DMS79 treated with DMSO at 0.1 percent for 48 hours (cell line): ENCODE results near the gene GPR15LG.

Experiments used
- DNase-seq: peaks from one replicate; lab custom pipeline; 2025; lab: John Stamatoyannopoulos, UW

GPR15LG gene

DNA sequence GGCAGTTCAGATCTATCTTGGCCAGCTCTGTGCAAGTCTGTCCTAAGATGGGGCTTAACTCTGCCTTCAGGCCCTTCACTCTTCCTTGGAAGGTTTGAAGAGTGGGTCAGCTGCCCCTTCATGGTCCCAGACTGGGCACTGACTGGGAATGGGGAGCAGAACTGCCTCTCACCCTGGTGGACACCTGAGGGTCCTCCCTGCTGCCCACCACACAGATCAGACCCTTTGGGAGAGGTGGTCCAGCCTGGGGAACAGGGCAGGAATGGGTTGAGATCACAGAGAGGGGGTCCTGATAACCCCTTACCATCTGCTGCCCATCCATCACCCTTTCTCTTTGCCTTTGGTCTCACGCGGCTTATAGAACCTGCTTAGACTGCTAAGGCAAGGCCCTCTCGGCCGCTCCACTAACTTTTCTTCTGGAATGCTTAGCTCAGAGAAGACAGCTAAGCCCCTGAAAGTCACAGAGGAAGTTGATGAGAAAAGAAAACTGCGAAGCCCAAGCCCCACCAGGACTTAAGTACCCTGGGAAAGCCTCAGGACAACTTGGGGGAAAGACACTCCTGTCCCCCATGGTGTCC lies 20.3 kb downstream of the GPR15LG start:
- DNase-seq, result no peak

DNA sequence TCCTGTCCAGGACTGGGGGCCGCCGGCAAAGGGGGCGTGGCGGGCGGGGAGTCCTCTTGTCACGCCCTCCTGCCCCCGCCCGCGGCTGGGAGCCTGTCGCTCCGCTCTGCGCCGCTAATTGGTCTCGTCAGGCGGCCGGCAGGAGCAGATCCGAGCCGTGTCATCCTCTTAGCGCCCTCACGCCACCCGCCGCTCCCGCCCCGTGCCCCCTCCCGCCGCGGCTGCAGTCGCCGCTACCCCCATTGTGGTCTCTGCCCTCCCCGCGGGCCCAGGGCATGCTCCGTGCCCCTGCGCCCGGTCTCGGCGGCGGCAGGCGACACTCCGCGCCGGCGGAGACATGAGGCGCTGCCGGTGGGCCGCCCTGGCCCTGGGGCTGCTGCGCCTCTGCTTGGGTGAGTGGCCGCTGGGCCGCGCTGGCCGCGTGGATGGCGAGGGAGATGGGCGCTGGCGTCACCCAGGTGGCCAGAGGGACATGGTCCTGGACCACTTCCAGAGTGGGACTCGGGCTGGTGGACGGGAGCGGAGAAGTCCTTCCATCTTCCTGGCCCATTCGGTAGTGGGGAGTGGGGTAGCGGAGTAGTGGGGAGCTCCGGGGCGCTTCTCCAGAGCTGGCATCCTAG lies 20.9 kb downstream of the GPR15LG start, which contains the start of gene CDHR1:
Gene CDHR1 (plus strand): TSS at position 114 of the 620 bp plus-strand sequence. CDS start 224 bp downstream, at position 338.
- peak; percentile 7 for DNase-seq

DNA sequence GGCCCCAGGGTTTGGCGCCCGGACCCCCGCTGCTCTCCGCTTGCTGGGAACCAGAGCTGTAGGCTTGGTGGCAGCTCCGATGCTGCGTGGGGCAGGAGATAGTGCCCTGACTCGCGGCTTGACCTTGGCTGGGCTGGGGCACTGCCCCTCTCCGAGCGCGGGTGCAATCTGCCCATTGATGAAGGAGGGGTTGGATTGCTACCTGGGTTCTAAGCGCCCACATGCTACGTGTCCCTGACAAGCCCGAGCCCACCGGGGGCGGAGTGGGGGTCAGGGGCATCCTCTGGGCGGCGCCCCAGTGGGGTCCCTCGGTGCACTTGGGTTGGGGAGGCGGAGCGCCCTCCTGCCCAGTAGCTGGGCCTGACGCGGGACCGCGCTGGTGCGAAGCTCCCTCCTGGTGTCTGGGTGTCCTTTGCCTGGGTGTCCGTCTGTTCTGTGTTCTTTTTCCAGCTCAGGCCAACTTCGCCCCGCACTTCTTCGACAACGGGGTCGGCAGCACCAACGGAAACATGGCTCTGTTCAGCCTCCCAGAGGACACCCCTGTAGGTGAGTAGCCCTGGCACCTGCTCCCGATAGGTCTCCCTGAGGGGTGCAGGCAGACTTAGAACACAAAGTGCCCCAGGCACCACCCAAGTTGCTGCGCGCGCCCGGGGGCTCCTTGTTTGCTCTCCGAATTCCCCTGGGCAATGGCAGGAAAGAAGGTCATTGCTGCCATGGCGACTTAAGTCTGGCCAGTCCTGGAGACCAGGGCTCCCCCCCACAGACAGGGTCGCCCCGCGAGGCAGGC lies 21.6 kb downstream of the GPR15LG start:
- no peak for DNase-seq

DNA sequence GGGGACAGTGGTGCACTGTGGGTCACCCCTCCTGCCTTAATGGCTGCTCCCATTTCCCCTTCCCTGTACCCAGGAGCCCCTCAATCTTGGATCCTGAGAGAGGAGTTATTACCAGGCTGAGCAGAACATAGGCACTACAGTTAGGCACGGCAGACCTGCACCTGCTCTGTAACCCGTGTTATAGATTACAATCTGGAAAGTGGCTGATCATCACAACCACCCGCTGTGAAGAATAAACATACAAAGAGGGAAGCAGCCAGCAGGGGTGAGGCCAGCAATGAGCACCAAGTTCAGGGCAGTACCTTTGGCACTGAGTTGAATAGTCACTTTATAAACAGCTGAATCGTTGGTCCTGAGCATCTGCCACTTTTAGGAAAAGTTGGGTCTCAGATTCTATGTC lies 22.5 kb downstream of the GPR15LG start:
- DNase-seq, result peak; percentile 64

DNA sequence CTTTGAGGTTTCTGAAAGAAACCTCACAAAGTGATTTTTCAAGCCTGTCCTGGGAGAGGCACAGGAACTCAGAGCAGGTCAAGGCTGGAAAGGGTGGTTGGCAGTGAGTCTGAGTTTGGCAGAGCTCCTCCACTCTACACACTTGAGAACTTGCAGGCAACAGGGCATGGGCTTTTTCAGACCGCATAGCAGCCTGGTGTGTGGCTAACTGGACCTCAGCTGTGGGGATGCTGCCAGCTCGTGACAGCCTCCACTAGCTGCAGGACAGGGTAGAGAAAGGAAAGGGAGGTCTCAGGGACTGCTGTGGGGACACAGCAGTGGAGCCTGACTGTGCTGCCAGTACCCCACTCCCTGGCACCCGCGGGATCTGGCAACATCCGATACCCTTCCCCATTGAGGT lies 23.3 kb downstream of the GPR15LG start:
- DNase-seq, result peak; percentile 42

DNA sequence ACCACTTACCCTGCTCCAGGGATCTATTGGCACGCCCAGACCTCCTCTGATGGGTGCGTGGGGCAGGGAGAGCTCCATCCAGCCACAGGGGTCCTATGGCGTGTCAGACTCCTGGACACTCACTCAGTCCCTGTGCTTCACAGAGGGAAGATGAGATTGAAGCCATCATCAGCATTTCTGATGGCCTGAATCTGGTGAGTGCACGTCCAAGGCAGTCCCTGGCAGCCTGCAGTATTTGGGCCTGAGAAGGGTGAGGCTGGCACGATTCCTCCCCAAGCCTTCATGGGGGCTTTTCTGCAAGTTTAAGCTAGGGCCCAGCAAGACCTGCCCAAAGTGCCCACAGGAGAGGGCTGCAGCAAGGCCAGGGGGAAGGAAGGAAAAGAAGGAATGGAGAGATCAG lies 24.0 kb downstream of the GPR15LG start:
- DNase-seq, result no peak

DNA sequence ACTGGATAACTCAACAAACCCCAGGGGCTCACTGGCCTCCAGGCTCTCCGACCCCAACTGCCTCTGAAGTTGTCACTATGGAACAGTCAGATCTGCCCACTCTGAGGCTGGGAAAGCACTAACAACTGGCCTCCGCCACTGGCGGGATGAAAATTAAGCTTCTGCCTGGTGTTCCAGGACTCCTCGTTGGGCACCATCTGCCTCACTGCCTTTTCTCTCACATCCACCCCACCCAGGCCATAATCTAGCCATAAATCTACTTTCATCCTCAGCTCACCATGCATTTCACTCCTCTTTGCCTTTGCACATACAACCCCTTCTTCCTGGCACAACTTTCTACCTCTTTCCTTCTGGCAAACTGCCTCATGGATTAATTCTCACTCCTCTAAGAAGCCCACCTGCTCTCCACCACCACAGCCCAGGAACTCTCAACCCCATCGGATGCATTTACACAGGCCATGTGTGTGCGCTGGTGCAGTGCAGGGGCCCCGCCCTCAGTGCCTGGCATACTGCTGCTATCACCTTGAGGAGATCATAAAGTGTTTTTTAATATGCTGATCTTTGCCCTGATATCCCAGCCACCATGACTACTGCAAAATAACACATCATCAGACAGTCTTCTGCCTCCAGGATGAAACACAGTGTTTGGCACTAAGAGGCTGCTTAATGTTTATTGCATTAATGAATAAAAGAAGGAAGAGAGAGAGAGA lies 24.8 kb downstream of the GPR15LG start:
- DNase-seq, result peak; percentile 18

DNA sequence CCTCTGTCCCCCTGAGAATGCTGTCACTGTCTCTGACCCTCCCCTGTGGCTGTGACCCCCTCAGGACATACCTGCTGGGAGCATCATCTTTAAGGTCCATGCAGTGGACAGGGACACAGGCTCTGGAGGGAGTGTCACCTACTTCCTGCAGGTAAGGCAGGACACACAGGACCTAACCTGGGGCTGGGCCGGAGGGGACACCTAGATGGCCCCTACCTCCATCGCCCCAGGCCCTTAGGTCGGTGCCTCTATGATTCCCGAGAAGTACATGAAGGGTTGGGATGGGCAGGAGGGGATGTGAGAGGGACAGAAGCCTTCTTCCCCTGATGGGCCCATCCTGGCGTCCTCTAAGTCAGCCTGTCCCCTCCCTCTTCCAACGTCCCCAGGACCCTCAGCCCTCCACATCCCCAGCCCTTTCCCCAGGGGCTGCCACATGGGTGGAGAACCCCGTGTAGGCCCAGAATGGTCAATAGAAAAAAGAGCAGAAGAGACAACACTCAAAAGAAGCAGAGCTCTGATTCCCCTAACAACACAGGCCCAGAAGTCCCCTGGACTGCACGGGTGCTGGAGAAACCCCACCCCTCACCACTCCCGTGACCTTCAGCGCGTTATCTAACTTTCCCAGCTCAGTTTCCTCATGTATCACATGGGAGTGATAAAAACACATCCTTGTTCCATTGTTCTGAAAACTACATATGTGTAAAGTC lies 27.1 kb downstream of the GPR15LG start:
- no peak for DNase-seq

DNA sequence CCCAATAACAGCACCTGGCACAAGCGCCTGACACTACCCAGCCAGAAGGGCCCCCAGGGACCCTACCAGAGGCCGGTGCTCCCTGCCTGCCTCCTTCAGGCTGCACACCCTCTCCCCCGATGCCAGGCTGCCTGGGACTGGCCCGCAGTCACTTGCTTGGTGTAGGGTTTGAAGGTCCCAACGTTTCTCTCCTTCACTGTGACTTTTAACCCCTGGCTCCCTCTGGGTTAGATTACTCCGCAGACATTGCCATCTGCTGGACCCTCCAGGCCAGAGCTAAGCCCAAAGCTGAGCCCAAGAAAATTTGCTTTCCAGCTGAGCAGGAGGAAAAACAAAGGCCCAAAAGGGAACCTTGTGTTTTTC lies 27.6 kb downstream of the GPR15LG start:
- DNase-seq, result no peak

DNA sequence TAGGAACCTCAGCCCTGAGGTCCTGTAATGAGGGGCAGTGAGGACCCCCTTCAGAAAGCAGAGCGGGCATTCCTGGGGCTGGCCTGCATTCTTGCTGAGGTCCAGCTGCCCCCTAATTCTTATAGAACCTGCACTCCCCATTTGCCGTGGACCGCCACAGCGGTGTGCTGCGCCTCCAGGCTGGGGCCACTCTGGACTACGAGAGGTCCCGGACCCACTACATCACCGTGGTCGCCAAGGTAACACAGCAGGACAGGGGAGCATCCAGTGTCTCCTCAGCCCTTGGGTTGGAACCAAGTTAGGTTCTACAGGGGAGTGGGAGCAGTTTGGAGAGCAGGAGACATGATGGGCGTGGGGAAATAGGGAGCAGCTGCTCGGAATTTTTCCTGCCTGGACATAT lies 28.1 kb downstream of the GPR15LG start:
- no peak for DNase-seq

DNA sequence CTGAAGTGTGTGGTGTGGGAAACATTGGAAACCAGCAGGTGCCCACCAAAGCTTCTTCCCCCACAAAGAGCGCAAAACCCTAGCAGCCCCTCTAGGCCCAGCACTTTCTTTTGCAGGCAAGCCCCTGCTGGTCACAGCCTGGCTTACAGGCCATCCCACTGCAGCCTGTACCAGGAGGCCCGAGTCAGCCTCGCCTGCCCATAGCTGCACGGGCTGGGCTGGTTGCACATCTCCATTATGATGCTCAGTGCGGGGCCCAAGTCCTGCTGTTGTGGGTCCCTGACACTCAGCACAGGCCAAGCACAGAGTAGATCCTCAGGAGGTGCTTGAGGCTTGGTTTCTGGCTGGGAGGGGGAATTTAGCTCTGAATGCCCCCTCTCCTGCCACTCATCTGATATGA lies 28.7 kb downstream of the GPR15LG start:
- DNase-seq, result no peak

DNA sequence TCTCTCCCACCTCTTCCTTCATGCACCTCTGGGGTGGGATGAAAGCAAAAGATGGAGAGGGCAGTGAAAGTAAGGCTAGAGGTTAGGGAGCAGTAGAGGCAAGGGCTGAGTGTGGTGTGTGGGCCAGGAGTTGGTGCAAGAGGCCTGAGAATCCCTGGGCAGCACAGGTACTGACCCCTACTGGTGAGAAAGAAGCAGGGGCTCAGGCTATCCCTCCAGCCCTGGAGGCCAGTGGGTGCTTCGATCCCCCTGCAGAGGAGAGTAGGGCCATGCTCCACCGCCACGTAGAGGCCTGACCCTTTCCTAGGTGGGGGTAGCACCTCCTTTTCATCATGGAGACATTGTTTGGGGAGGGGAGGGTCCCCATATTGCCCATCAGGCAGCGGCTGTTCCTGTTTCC lies 30.5 kb downstream of the GPR15LG start:
- DNase-seq, result no peak

DNA sequence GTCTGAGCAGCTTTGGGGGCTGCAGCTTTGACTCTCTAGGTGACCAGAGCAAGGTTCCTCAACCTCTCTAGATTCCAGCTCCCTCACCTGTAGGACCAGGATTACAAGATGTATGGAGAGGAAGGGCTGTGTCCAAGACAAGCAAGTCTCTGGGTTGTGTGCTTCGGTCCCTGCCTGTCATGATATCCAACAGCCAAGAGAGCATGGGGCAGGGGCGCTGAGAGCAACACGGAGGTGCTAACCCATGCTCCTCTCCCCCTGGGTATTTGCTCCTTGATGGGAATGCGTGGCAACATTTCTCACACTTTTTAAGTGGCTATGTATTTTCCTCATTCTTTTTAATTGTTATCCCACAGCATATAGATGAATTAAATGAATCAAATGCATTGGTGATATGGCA lies 31.0 kb downstream of the GPR15LG start:
- DNase-seq, result no peak

DNA sequence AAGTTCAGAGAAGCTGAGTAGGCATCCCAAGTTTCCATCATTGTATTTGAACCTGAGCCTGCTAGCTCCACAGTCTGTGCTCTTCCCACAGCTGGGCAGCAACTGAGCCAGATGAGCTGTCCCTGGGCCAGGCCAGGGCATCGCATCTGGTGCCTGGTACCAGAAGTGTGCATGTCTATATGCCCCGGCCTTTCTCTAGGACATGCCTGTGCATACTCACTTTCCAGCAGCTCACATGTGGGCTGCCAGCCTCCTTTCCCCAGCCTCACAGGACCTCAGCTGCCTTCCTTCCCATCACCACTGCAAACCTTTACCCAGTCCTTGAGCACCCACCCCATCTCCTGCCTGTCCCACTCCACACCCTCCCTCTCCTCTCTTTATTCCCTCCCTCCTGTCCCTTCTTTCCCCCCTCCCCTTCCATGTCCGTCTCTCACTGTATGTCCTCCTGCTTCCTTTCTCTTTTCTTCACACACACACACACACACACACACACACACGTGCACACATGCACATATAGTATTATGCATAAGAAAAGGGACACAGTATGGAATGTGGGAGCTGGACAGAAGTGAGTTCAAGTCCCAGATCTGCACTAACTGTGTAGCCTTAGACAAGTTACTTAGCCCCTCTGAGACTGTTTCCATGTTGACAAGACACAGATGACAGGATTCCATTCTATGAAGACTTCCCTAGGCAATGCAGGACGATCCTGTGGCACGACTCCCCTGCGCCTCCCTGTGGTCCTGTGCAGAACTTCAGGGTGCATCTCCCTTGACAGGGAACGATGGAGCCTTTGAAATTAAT lies 31.6 kb downstream of the GPR15LG start:
- no peak for DNase-seq

DNA sequence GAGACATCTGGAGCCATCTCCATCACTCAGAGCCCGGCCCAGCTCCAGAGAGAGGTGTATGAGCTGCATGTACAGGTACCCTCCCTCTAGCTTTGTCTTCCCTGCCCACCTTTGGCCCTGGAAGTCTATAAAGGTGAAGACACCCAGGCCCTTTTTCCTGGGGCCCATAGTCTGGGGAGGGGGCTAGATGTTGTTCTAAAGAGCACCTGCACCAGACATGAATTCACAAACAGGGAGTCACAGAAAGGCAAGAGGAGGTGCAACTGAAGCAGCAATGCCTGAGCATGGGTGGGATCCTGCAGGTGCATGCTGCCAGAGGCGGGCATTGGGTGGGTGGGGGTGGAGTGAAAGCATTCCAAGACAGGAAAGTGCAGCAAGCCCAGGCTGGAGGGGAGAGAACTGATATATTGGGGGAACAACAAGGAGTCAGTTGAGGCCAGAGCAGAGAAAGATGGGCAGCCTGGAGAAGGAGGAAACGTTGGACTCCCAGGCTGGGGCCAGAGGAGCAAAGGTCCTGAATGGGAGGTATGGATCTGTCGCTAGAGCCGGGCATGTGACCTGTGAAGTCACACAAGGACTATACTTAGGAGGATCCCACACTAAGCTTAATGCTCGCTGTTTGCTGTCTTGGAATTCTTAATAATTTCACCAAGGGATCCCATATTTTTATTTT lies 32.4 kb downstream of the GPR15LG start:
- DNase-seq, result no peak

DNA sequence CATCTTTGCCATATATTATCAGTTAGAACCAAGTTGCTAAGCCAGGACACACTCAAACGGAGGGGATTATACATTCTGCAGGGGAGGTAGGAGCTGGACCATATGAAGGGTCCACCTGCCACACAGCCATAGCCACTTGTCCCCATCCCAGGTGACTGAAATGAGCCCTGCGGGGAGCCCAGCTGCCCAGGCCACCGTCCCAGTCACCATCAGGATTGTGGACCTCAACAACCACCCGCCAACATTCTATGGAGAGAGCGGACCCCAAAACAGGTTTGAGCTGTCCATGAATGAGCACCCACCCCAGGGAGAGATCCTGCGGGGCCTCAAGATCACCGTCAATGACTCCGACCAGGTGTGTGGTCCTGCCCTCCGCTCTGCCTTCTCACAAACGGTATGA lies 34.4 kb downstream of the GPR15LG start:
- DNase-seq, result no peak

DNA sequence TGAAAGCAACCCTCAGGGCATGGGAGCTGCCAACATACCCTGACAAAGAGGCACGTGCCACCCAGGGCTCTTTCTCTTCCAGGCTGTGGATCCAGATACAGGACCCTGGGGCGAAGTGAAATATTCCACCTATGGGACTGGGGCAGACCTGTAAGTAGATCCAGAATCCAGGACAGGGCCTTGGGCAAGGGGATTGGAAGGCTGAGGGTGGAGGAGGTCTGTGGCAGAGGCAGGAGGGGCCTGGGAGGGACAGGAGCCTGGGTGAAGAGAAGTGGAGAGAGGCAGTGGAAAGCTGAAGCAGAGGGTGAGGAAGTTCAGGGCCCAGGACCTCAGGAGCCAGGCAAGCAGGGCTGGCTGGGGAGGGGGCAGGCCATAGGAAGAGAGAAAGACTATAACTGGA lies 38.0 kb downstream of the GPR15LG start:
- no peak for DNase-seq

DNA sequence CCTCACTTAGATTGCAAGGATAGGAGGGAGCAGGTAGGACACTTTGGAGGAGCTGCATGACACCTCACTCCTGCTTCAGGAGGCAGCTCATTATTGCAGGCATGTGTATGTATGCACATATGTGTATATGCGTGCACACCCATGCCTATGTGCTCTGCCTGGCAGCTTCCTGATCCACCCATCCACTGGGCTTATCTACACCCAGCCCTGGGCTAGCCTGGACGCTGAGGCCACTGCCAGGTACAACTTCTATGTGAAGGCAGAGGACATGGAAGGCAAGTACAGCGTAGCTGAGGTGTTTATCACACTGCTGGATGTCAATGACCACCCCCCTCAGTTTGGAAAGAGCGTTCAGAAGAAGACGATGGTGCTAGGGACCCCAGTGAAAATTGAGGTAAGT lies 38.4 kb downstream of the GPR15LG start:
- no peak for DNase-seq

DNA sequence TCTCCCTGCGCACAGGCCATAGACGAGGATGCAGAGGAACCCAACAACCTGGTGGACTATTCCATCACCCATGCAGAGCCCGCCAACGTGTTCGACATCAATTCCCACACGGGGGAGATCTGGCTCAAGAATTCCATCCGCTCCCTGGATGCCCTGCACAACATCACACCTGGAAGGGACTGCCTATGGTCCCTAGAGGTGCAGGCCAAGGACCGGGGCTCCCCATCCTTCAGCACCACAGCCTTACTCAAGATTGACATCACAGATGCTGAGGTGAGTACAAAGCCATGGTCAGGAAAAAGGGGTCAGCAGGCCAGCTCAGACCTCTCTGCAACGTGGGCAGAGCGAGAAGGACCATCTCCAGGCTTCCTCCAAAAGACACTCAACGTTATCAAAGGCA lies 39.5 kb downstream of the GPR15LG start:
- DNase-seq, result no peak

DNA sequence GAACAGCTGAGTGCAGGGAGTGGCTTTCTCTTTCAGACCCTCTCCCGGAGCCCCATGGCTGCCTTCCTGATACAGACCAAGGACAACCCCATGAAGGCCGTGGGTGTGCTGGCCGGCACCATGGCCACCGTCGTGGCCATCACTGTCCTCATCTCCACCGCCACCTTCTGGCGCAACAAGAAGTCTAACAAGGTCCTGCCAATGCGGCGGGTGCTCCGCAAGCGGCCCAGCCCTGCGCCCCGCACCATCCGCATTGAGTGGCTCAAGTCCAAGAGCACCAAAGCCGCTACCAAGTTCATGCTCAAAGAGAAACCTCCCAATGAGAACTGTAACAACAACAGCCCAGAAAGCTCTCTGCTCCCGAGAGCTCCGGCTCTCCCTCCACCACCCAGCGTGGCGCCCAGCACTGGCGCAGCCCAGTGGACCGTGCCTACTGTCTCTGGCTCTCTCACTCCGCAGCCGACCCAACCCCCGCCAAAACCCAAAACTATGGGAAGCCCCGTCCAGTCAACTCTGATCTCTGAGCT lies 40.5 kb downstream of the GPR15LG start:
- no peak for DNase-seq
